ENCODE measurements around the gene ARPC2.

ARPC2 gene

GRCh38 chr2:218275371-218276072 lies 58.5 kb downstream of the ARPC2 start:
- TF ChIP-seq CTCF (IDR thresholded peaks at IDR 0.05; ENCODE audit: low read depth, low read length, missing control alignments), result no peak
- no peak overlapping the region for H3K4me3 ChIP-seq (ENCODE audit: low read depth, low read length)
- no peak for DNase-seq (ENCODE audit: low read depth)

GRCh38 chr2:218276986-218277755 lies 60.2 kb downstream of the ARPC2 start:
- TF ChIP-seq CTCF (IDR thresholded peaks at IDR 0.05; ENCODE audit: low read depth, low read length, missing control alignments), result no peak
- DNase-seq (ENCODE audit: low read depth), result no peak
- H3K4me3 ChIP-seq (ENCODE audit: low read depth, low read length), result no peak overlapping the region

- no peak overlapping the region for H3K4me3 ChIP-seq (ENCODE audit: low read depth, low read length)
- no peak for TF ChIP-seq CTCF (IDR thresholded peaks at IDR 0.05; ENCODE audit: low read depth, low read length, missing control alignments)
- DNase-seq (ENCODE audit: low read depth), result no peak
Observed at GRCh38 chr2:218277921-218278320, 60.9 kb downstream of the ARPC2 start.

GRCh38 chr2:218278531-218279360 lies 61.8 kb downstream of the ARPC2 start:
- H3K4me3 ChIP-seq (ENCODE audit: low read depth, low read length), result no peak overlapping the region
- no peak for DNase-seq (ENCODE audit: low read depth)
- TF ChIP-seq CTCF (IDR thresholded peaks at IDR 0.05; ENCODE audit: low read depth, low read length, missing control alignments), result no peak

GRCh38 chr2:218280260-218280870 lies 63.4 kb downstream of the ARPC2 start:
- no peak overlapping the region for H3K4me3 ChIP-seq (ENCODE audit: low read depth, low read length)
- no peak for TF ChIP-seq CTCF (IDR thresholded peaks at IDR 0.05; ENCODE audit: low read depth, low read length, missing control alignments)
- DNase-seq (ENCODE audit: low read depth), result no peak

GRCh38 chr2:218281449-218281848 lies 64.5 kb downstream of the ARPC2 start:
- no peak for DNase-seq (ENCODE audit: low read depth)
- no peak for TF ChIP-seq CTCF (IDR thresholded peaks at IDR 0.05; ENCODE audit: low read depth, low read length, missing control alignments)
- no peak overlapping the region for H3K4me3 ChIP-seq (ENCODE audit: low read depth, low read length)

All from GM12864 (cell line).